Tibial artery (tissue), 4 donors: ENCODE data around the gene CMSS1.

Source experiments
- DNase-seq, 2 donors: peaks; one replicate each; pipeline ENCODE4 v3.0.0-alpha.2; 2019
- H3K27ac ChIP-seq, 2 donors: fragments of 200-600 bp; sonication (generic) in 1 of 2; 1 replicate in 1 of 2; 2 replicates in 1 of 2; pipeline ENCODE4 v1.5.1; 2018 to 2019; ENCODE audit warnings: mild to moderate bottlenecking in 1 of 2
- H3K27me3 ChIP-seq, 2 donors: fragments of 200-600 bp; sonication (generic) in 1 of 2; one replicate each; pipeline versions ENCODE4 v1.5.1 to v1.6.0; 2016 to 2019
- H3K36me3 ChIP-seq, 3 donors: fragments of 200-600 bp; sonication (generic) in 2 of 3; one replicate each; pipeline ENCODE4 v1.5.1; 2016 to 2019; ENCODE audit warnings: mild to moderate bottlenecking in 2 of 3
- H3K4me1 ChIP-seq, 4 donors: fragments of 200-600 bp; sonication (generic) in 2 of 4; 1 replicate in 3 of 4; 2 replicates in 1 of 4; pipeline ENCODE4 v1.5.1; 2016 to 2019
- H3K4me3 ChIP-seq, 2 donors: fragments of 200-600 bp; sonication (generic) in 1 of 2; 1 replicate in 1 of 2; 2 replicates in 1 of 2; pipeline ENCODE4 v1.5.1; 2018 to 2019; ENCODE audit warnings: mild to moderate bottlenecking in 2 of 2
- H3K9me3 ChIP-seq, 3 donors: fragments of 200-600 bp; sonication (generic) in 1 of 3; one replicate each; pipeline ENCODE4 v1.5.1; 2016 to 2019
- CTCF ChIP-seq, 2 experiments: fragments of 200-600 bp in 1 of 2; fragments of 450-650 bp in 1 of 2; IDR thresholded peaks; one replicate each; pipeline ENCODE4 v1.5.1; 2017 to 2019; ENCODE audit warnings: antibody characterized with exemption in 2 of 2, mild to moderate bottlenecking in 1 of 2, moderate library complexity in 1 of 2
- intact Hi-C: fragments of 100-400 bp; cut with DNase I; formaldehyde crosslinking; loops from one replicate; pipeline ENCODE4 v1.15.0; 2023; ENCODE audit warnings: low total_unique reads

Gene CMSS1

GRCh38 chr3:99909714-99910495, 92.2 kb downstream of the CMSS1 start:
- peaks cover 0 to 20% (median 0%) of the 10 kb centered on the region in 4 donors for H3K4me1 ChIP-seq
- H3K27ac ChIP-seq, result peak overlapping the region in 1 of 2 donors; percentile 26
- H3K27me3 ChIP-seq, result no peaks in the 10 kb centered on the region
- H3K36me3 ChIP-seq, result no peaks in the 10 kb centered on the region
- H3K4me3 ChIP-seq, result no peak overlapping the region
- DNase-seq, result no peak
- no peaks in the 10 kb centered on the region for H3K9me3 ChIP-seq
- TF ChIP-seq CTCF (IDR thresholded peaks at IDR 0.05), result no peak
- intact Hi-C loops, result no loop called here

- no peaks in the 10 kb centered on the region for H3K9me3 ChIP-seq
- H3K4me3 ChIP-seq, result no peak overlapping the region
- peak overlapping the region in 1 of 2 donors; percentile 26 for H3K27ac ChIP-seq
- H3K4me1 ChIP-seq, result peaks cover 0 to 16% (median 0%) of the 10 kb centered on the region in 4 donors
- intact Hi-C loops, result no loop called here
- no peak for DNase-seq
- no peaks in the 10 kb centered on the region for H3K36me3 ChIP-seq
- no peak for TF ChIP-seq CTCF (IDR thresholded peaks at IDR 0.05)
- no peaks in the 10 kb centered on the region for H3K27me3 ChIP-seq
These were observed 93.2 kb downstream of the CMSS1 start for GRCh38 chr3:99910752-99911290.

- no peak for TF ChIP-seq CTCF (IDR thresholded peaks at IDR 0.05)
- intact Hi-C loops, result no loop called here
These were observed 93.8 kb downstream of the CMSS1 start for GRCh38 chr3:99911433-99911832.

GRCh38 chr3:99915906-99916432, 98.3 kb downstream of the CMSS1 start:
- H3K27ac ChIP-seq, result no peak overlapping the region
- TF ChIP-seq CTCF (IDR thresholded peaks at IDR 0.05), result no peak
- no peaks in the 10 kb centered on the region for H3K36me3 ChIP-seq
- no peaks in the 10 kb centered on the region for H3K27me3 ChIP-seq
- intact Hi-C loops, result no loop called here
- no peaks in the 10 kb centered on the region for H3K9me3 ChIP-seq
- H3K4me3 ChIP-seq, result no peak overlapping the region
- DNase-seq, result no peak
- peaks cover 0 to 23% (median 5%) of the 10 kb centered on the region in 4 donors for H3K4me1 ChIP-seq

More at GRCh38 chr3:99911433-99911832, 93.8 kb downstream of the CMSS1 start:
- Histone ChIP-seq H3K27ac (no peak overlapping the region), H3K4me3 (no peak overlapping the region), H3K36me3 (no peaks in the 10 kb centered on the region), H3K4me1 (peaks cover 0 to 16% (median 0%) of the 10 kb centered on the region in 4 donors), H3K27me3 (no peaks in the 10 kb centered on the region), H3K9me3 (no peaks in the 10 kb centered on the region)
- DNase-seq, result no peak

GRCh38 chr3:99918715-99919114, 101.1 kb downstream of the CMSS1 start:
- DNase-seq, result no peak
- Histone ChIP-seq H3K27me3 (no peaks in the 10 kb centered on the region), H3K36me3 (no peaks in the 10 kb centered on the region), H3K4me3 (no peak overlapping the region), H3K27ac (no peak overlapping the region), H3K4me1 (peaks cover 0 to 49% (median 17%) of the 10 kb centered on the region in 4 donors), H3K9me3 (no peaks in the 10 kb centered on the region)
- TF ChIP-seq CTCF (IDR thresholded peaks at IDR 0.05), result no peak
- intact Hi-C loops, result no loop called here
